LNCAP (cell line): ENCODE measurements around the gene ANKRD53.

Experiments
- CTCF ChIP-seq: fragments of 450-650 bp; IDR thresholded peaks from 2 replicates; pipeline ENCODE4 v1.5.1; 2017; ENCODE audit warnings: mild to moderate bottlenecking

The ANKRD53 gene

GRCh38 chr2:70941186-70941585 lies 37.2 kb upstream of the ANKRD53 start:
- TF ChIP-seq CTCF, result no peak

GRCh38 chr2:70941701-70942100 lies 36.7 kb upstream of the ANKRD53 start:
- TF ChIP-seq CTCF, result no peak

- TF ChIP-seq CTCF, result no peak
Measured at GRCh38 chr2:70942396-70943204, 35.8 kb upstream of the ANKRD53 start.

- no peak for TF ChIP-seq CTCF
Measured at GRCh38 chr2:70943205-70943871, 35.1 kb upstream of the ANKRD53 start.

GRCh38 chr2:70944111-70944690 lies 34.2 kb upstream of the ANKRD53 start:
- no peak for TF ChIP-seq CTCF

GRCh38 chr2:70946832-70947442 lies 31.5 kb upstream of the ANKRD53 start:
- TF ChIP-seq CTCF, result peak; percentile 61

GRCh38 chr2:70947556-70948184 lies 30.8 kb upstream of the ANKRD53 start:
- no peak for TF ChIP-seq CTCF
